Embryonic facial prominence (tissue), 1 donor: ENCODE measurements around the gene AOPEP.
A peak's percentile ranks its signal among the peaks of the same experiment; 100 is the strongest.

Experiments used
- DNase-seq: peaks from one replicate; pipeline ENCODE4 v3.0.0-alpha.2; 2016; ENCODE audit errors: extremely low spot score

The AOPEP gene

GRCh38 chr9:95110921-95111525, 384.5 kb downstream of the AOPEP start:
- DNase-seq = no peak

- no peak for DNase-seq
Measured at GRCh38 chr9:95111716-95112115, 385.2 kb downstream of the AOPEP start.

- no peak for DNase-seq
Measured at GRCh38 chr9:95112436-95113280, 386.2 kb downstream of the AOPEP start.

- DNase-seq = no peak
Measured at GRCh38 chr9:95115104-95115503, 388.6 kb downstream of the AOPEP start.

GRCh38 chr9:95116002-95116807, 389.7 kb downstream of the AOPEP start:
- DNase-seq = no peak

- no peak for DNase-seq
Measured at GRCh38 chr9:95116808-95117204, 390.3 kb downstream of the AOPEP start.

GRCh38 chr9:95118596-95118995, 392.1 kb downstream of the AOPEP start:
- DNase-seq = no peak

GRCh38 chr9:95120781-95121370, 394.4 kb downstream of the AOPEP start:
- DNase-seq = no peak

- DNase-seq = no peak
Measured at GRCh38 chr9:95124582-95125367, 398.3 kb downstream of the AOPEP start.

GRCh38 chr9:95125652-95126051, 399.2 kb downstream of the AOPEP start:
- no peak for DNase-seq

- DNase-seq = no peak
Measured at GRCh38 chr9:95126739-95127138, 400.2 kb downstream of the AOPEP start.

GRCh38 chr9:95127249-95128176, 401.0 kb downstream of the AOPEP start:
- DNase-seq = no peak

- DNase-seq = no peak
Measured at GRCh38 chr9:95128177-95128524, 401.7 kb downstream of the AOPEP start.

- no peak for DNase-seq
Measured at GRCh38 chr9:95129476-95130291, 403.2 kb downstream of the AOPEP start.

GRCh38 chr9:95130484-95130883, 404.0 kb downstream of the AOPEP start:
- DNase-seq = no peak

GRCh38 chr9:95131023-95131943, 404.8 kb downstream of the AOPEP start:
- peak; percentile 76 for DNase-seq

GRCh38 chr9:95132366-95133324, 406.1 kb downstream of the AOPEP start:
- DNase-seq = no peak
